HT-29 (cell line): ENCODE measurements around the gene AP4B1. TPM values are rescaled to one million over a fixed set of nuclear protein-coding genes. Genes with fewer than 3 reads are reported as not detected.
"Not testable (repeated sequence)": the region's sequence is repeated elsewhere in the genome, so short reads cannot be mapped to it uniquely, and the experiment has no call there.

Experiments used
- DNase-seq: peaks from one replicate; pipeline ENCODE4 v3.0.0-alpha.2; 2015; ENCODE audit warnings: low spot score
- total RNA-seq: library from RNA; depleted of rRNA; stranded (reverse); fragments of >200 nt; shearing (Covaris generic); gene quantifications from 2 replicates; pipeline ENCODE4 v1.2.3, GENCODE V29; 2014; rRNA removed

AP4B1 gene
- total RNA-seq, 1 experiment from 2014 or later: 6.7 TPM

GRCh38 chr1:113858982-113859381, 45.6 kb downstream of the AP4B1 start:
- DNase-seq: no peak

- no peak for DNase-seq
Measured at GRCh38 chr1:113858418-113858817, 46.2 kb downstream of the AP4B1 start.

GRCh38 chr1:113857776-113858175, 46.8 kb downstream of the AP4B1 start:
- DNase-seq: no peak

- no peak for DNase-seq
Measured at GRCh38 chr1:113856401-113856790, 48.2 kb downstream of the AP4B1 start.

GRCh38 chr1:113855630-113856400, 48.8 kb downstream of the AP4B1 start:
- DNase-seq: no peak

- DNase-seq: no peak
Measured at GRCh38 chr1:113854234-113854633, 50.4 kb downstream of the AP4B1 start.

GRCh38 chr1:113852694-113853093, 51.9 kb downstream of the AP4B1 start:
- not testable (repeated sequence) for DNase-seq

- no peak for DNase-seq
Measured at GRCh38 chr1:113850127-113850796, 54.3 kb downstream of the AP4B1 start.

GRCh38 chr1:113849072-113849471, 55.5 kb downstream of the AP4B1 start:
- DNase-seq: no peak

- no peak for DNase-seq
Measured at GRCh38 chr1:113846391-113847035, 58.1 kb downstream of the AP4B1 start.

Other genes starting within 250 kb of the AP4B1 start
- 11.7 and 16.7 TPM in 2 replicates for gene PHTF1, start 145.3 kb downstream of the AP4B1 start, total RNA-seq
- gene RSBN1, start 92.3 kb downstream of the AP4B1 start, total RNA-seq: 4.0 and 4.2 TPM in 2 replicates
- 0.05 TPM in 1 of 2 replicates, not detected in the other for gene PTPN22, start 33.1 kb downstream of the AP4B1 start, total RNA-seq
- 18.2 and 23.4 TPM in 2 replicates for gene BCL2L15, start 17.2 kb downstream of the AP4B1 start, total RNA-seq
- gene DCLRE1B, start 527 bp upstream of the AP4B1 start, total RNA-seq: 6.2 and 7.3 TPM in 2 replicates
- gene HIPK1, start 24.5 kb upstream of the AP4B1 start, total RNA-seq: 18.9 and 19.4 TPM in 2 replicates
- 0.03 TPM in 1 of 2 replicates, not detected in the other for gene OLFML3, start 74.7 kb upstream of the AP4B1 start, total RNA-seq
- gene SYT6, start 249.1 kb upstream of the AP4B1 start, total RNA-seq: not detected in 2 replicates